Cardiac fibroblast (primary cell): Measurements from ENCODE around the gene BMP7.
"Not testable (repeated sequence)": the region's sequence is repeated elsewhere in the genome, so short reads cannot be mapped to it uniquely, and the experiment has no call there.

ENCODE experiments used
- DNase-seq, 2 donors: peaks; one replicate each; pipeline versions ENCODE4 v3.0.0 to v3.0.0-alpha.2; 2010; ENCODE audit warnings: low read depth in 2 of 2
- H3K4me3 ChIP-seq, 2 donors: replicated peaks in 1 of 2; 1 replicate in 1 of 2; 2 replicates in 1 of 2; pipeline ENCODE4 v1.5.1; 2011; ENCODE audit warnings: low read depth in 2 of 2, low read length in 2 of 2, mild to moderate bottlenecking in 2 of 2, moderate library complexity in 1 of 2
- CTCF ChIP-seq: IDR thresholded peaks from one replicate; pipeline ENCODE4 v1.5.1; 2011; ENCODE audit warnings: low read depth, mild to moderate bottlenecking, low read length, inconsistent platforms

The BMP7 gene

GRCh38 chr20:57280221-57280620 lies 13.8 kb upstream of the BMP7 start:
- H3K4me3 ChIP-seq = no peak overlapping the region
- no peak for DNase-seq
- no peak for TF ChIP-seq CTCF

GRCh38 chr20:57279548-57279947 lies 13.1 kb upstream of the BMP7 start:
- DNase-seq, H3K4me3 ChIP-seq: not testable (repeated sequence)

- no peak for TF ChIP-seq CTCF
- no peak overlapping the region for H3K4me3 ChIP-seq
- DNase-seq = no peak
Observed at GRCh38 chr20:57278457-57278856, 12.0 kb upstream of the BMP7 start.

GRCh38 chr20:57277398-57278105 lies 11.1 kb upstream of the BMP7 start:
- TF ChIP-seq CTCF = no peak
- DNase-seq = no peak
- no peak overlapping the region for H3K4me3 ChIP-seq

- no peak for TF ChIP-seq CTCF
- H3K4me3 ChIP-seq = no peak overlapping the region
- DNase-seq = no peak
Observed at GRCh38 chr20:57276221-57276620, 9.8 kb upstream of the BMP7 start.

- no peak overlapping the region for H3K4me3 ChIP-seq
- no peak for DNase-seq
- no peak for TF ChIP-seq CTCF
Observed at GRCh38 chr20:57275813-57276212, 9.4 kb upstream of the BMP7 start.

- DNase-seq = no peak
- no peak for TF ChIP-seq CTCF
- H3K4me3 ChIP-seq = no peak overlapping the region
Observed at GRCh38 chr20:57275334-57275733, 8.9 kb upstream of the BMP7 start.
